ENCODE data around the gene PPIH.

The PPIH gene

GRCh38 chr1:42657981-42658876, at the start of gene PPIH:
Gene PPIH (plus strand): TSS chr1:42658423. CDS start chr1:42658447, 24 bp downstream.
- peaks cover 52% of the 10 kb centered on the region for H3K79me2 ChIP-seq (ENCODE audit: control insufficient read depth, low read length)
- no peaks in the 10 kb centered on the region for H3F3A ChIP-seq (ENCODE audit: control insufficient read depth, insufficient read depth)
- H3K36me3 ChIP-seq (ENCODE audit: control insufficient read depth, low read length): peaks cover 48% of the 10 kb centered on the region
- H3K4me1 ChIP-seq (ENCODE audit: control insufficient read depth, low read length): peaks cover 40% of the 10 kb centered on the region
- H3K4me2 ChIP-seq (ENCODE audit: low read length): peak within 1 kb of the TSS; percentile 86
- peak within 1 kb of the TSS; percentile 95 for H3K4me3 ChIP-seq (ENCODE audit: low read length)
- 0 out of 2 replicates have a peak, but pooled peaks cover 6% of the 10 kb centered on the region for H4K20me1 ChIP-seq (ENCODE audit: control insufficient read depth, insufficient read depth, low read depth, low read length)
- peaks cover 10% of the 10 kb centered on the region for H3K27me3 ChIP-seq (ENCODE audit: control insufficient read depth, low read length)
- H3K9me2 ChIP-seq (replicated peaks; ENCODE audit: control insufficient read depth, low read length): no peaks in the 10 kb centered on the region
- peak within 1 kb of the TSS; percentile 50 for H3K27ac ChIP-seq (ENCODE audit: low read depth, low read length)
- no peak for TF ChIP-seq EZH2phosphoT487 (IDR thresholded peaks at IDR 0.05; ENCODE audit: borderline replicate concordance, low read length)
- TF ChIP-seq, protein P1, sequence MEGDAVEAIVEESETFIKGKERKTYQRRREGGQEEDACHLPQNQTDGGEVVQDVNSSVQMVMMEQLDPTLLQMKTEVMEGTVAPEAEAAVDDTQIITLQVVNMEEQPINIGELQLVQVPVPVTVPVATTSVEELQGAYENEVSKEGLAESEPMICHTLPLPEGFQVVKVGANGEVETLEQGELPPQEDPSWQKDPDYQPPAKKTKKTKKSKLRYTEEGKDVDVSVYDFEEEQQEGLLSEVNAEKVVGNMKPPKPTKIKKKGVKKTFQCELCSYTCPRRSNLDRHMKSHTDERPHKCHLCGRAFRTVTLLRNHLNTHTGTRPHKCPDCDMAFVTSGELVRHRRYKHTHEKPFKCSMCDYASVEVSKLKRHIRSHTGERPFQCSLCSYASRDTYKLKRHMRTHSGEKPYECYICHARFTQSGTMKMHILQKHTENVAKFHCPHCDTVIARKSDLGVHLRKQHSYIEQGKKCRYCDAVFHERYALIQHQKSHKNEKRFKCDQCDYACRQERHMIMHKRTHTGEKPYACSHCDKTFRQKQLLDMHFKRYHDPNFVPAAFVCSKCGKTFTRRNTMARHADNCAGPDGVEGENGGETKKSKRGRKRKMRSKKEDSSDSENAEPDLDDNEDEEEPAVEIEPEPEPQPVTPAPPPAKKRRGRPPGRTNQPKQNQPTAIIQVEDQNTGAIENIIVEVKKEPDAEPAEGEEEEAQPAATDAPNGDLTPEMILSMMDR (IDR thresholded peaks at IDR 0.05; ENCODE audit: low read depth, low read length, poor library complexity, severe bottlenecking): no peak
- no peaks in the 10 kb centered on the region for H3K9me3 ChIP-seq (ENCODE audit: control insufficient read depth, insufficient read depth, low read length)

DNA sequence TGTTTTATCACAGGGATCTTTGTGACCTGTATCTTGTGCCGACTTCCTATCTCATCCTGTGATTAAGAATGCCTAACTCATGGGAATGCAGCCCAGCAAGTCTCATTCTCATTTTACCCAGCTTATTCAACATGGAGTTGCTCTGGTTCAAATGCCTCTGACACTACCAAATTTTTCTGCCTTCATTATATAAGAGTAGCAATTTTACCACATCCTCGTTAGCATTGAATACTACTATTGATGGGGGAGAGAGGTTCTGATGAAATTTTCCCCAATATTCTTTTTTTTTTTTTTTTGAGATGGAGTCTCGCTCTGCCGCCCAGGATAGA, 44.5 kb upstream of the PPIH start:
- no peak overlapping the region for H3K4me2 ChIP-seq (ENCODE audit: low read length)
- no peaks in the 10 kb centered on the region for H4K20me1 ChIP-seq (ENCODE audit: control insufficient read depth, insufficient read depth, low read depth, low read length)

GRCh38 chr1:42618866-42619265, 39.4 kb upstream of the PPIH start:
- Histone ChIP-seq H3K4me3 (ENCODE audit: low read length) (no peak overlapping the region), H3K27ac (ENCODE audit: low read depth, low read length) (no peak overlapping the region), H3K36me3 (ENCODE audit: control insufficient read depth, low read length) (no peaks in the 10 kb centered on the region)

More for the DNA sequence above, 44.5 kb upstream of the PPIH start:
- Histone ChIP-seq H3K9me2 (replicated peaks; ENCODE audit: control insufficient read depth, low read length) (no peaks in the 10 kb centered on the region), H3K9me3 (ENCODE audit: control insufficient read depth, insufficient read depth, low read length) (no peaks in the 10 kb centered on the region), H3K4me3 (ENCODE audit: low read length) (no peak overlapping the region), H3K36me3 (ENCODE audit: control insufficient read depth, low read length) (no peaks in the 10 kb centered on the region), H3F3A (ENCODE audit: control insufficient read depth, insufficient read depth) (no peaks in the 10 kb centered on the region), H3K27ac (ENCODE audit: low read depth, low read length) (no peak overlapping the region), H3K27me3 (ENCODE audit: control insufficient read depth, low read length) (peaks cover 3% of the 10 kb centered on the region; the same call in 1 of the 2 replicates), H3K79me2 (ENCODE audit: control insufficient read depth, low read length) (no peaks in the 10 kb centered on the region), H3K4me1 (ENCODE audit: control insufficient read depth, low read length) (no peaks in the 10 kb centered on the region)
- TF ChIP-seq, protein P1 (IDR thresholded peaks at IDR 0.05; ENCODE audit: low read depth, low read length, poor library complexity, severe bottlenecking): no peak
- no peak for TF ChIP-seq EZH2phosphoT487 (IDR thresholded peaks at IDR 0.05; ENCODE audit: borderline replicate concordance, low read length)

More at GRCh38 chr1:42618866-42619265, 39.4 kb upstream of the PPIH start:
- H3F3A ChIP-seq (ENCODE audit: control insufficient read depth, insufficient read depth): no peaks in the 10 kb centered on the region
- no peak overlapping the region for H3K4me2 ChIP-seq (ENCODE audit: low read length)
- H4K20me1 ChIP-seq (ENCODE audit: control insufficient read depth, insufficient read depth, low read depth, low read length): no peaks in the 10 kb centered on the region
- H3K4me1 ChIP-seq (ENCODE audit: control insufficient read depth, low read length): no peaks in the 10 kb centered on the region
- no peaks in the 10 kb centered on the region for H3K9me2 ChIP-seq (replicated peaks; ENCODE audit: control insufficient read depth, low read length)
- TF ChIP-seq, protein P1 (IDR thresholded peaks at IDR 0.05; ENCODE audit: low read depth, low read length, poor library complexity, severe bottlenecking): no peak
- no peak for TF ChIP-seq EZH2phosphoT487 (IDR thresholded peaks at IDR 0.05; ENCODE audit: borderline replicate concordance, low read length)
- H3K27me3 ChIP-seq (ENCODE audit: control insufficient read depth, low read length): peaks cover 8% of the 10 kb centered on the region
- H3K79me2 ChIP-seq (ENCODE audit: control insufficient read depth, low read length): no peaks in the 10 kb centered on the region
- no peaks in the 10 kb centered on the region for H3K9me3 ChIP-seq (ENCODE audit: control insufficient read depth, insufficient read depth, low read length)

Measured in DOHH2 (cell line).